GM19397 (cell line): Measurements from ENCODE around the gene ARTN.

Experiments
- ATAC-seq: cut with Tn5 transposase; IDR thresholded peaks from one replicate; pipeline ENCODE4 v1.9.1; 2021; ENCODE audit warnings: mild to moderate bottlenecking, moderate library complexity; ENCODE audit not compliant: unreplicated experiment

ARTN gene

GRCh38 chr1:43933386-43934100, at the start of gene ARTN:
ARTN (plus strand) TSS chr1:43933801; CDS start chr1:43935657, 1,856 bp downstream.
- no peak for ATAC-seq

- no peak for ATAC-seq
These were observed 48.3 kb upstream of the ARTN start for GRCh38 chr1:43885279-43885801.

- no peak for ATAC-seq
These were observed 45.9 kb upstream of the ARTN start for GRCh38 chr1:43887748-43888147.

GRCh38 chr1:43890815-43891214, 42.8 kb upstream of the ARTN start:
- ATAC-seq, result no peak

- ATAC-seq, result no peak
These were observed 40.6 kb upstream of the ARTN start for GRCh38 chr1:43893006-43893405.

- ATAC-seq, result no peak
These were observed 34.6 kb upstream of the ARTN start for GRCh38 chr1:43898981-43899380.

- ATAC-seq, result no peak
These were observed 33.2 kb upstream of the ARTN start for GRCh38 chr1:43900386-43900785.

- no peak for ATAC-seq
These were observed 32.2 kb upstream of the ARTN start for GRCh38 chr1:43901196-43901961.

GRCh38 chr1:43902058-43902831, 31.4 kb upstream of the ARTN start:
- no peak for ATAC-seq

GRCh38 chr1:43904660-43905551, 28.7 kb upstream of the ARTN start:
- no peak for ATAC-seq

- no peak for ATAC-seq
These were observed 25.4 kb upstream of the ARTN start for GRCh38 chr1:43908226-43908625.

GRCh38 chr1:43908858-43909257, 24.7 kb upstream of the ARTN start:
- ATAC-seq, result no peak

GRCh38 chr1:43910343-43910742, 23.3 kb upstream of the ARTN start:
- ATAC-seq, result no peak

- ATAC-seq, result no peak
These were observed 21.0 kb upstream of the ARTN start for GRCh38 chr1:43912607-43913006.

- ATAC-seq, result no peak
These were observed 20.5 kb upstream of the ARTN start for GRCh38 chr1:43913051-43913501.

GRCh38 chr1:43913666-43914360, 19.8 kb upstream of the ARTN start:
- ATAC-seq, result no peak

GRCh38 chr1:43914576-43915525, 18.8 kb upstream of the ARTN start:
- no peak for ATAC-seq

- ATAC-seq, result no peak
These were observed 13.7 kb upstream of the ARTN start for GRCh38 chr1:43919906-43920305.

- ATAC-seq, result no peak
These were observed 12.6 kb upstream of the ARTN start for GRCh38 chr1:43921022-43921421.
